Astrocyte (in vitro differentiated cells and primary cell): ENCODE data around the gene PTPN20. TPM values are rescaled to one million over a fixed set of nuclear protein-coding genes. Genes with fewer than 3 reads are reported as not detected.
"Not testable (repeated sequence)": the region's sequence is repeated elsewhere in the genome, so short reads cannot be mapped to it uniquely, and the experiment has no call there.

Source experiments
- DNase-seq: peaks from one replicate; pipeline ENCODE4 v3.0.0-alpha.2; 2010; ENCODE audit warnings: low read depth
- FAIRE-seq: peaks from 2 replicates; lab custom pipeline; 2011; peaks lifted over from hg19 to GRCh38; lab: Jason Lieb, UNC
- H2AFZ ChIP-seq: 2 replicates; pipeline ENCODE4 v1.6.0; 2012; ENCODE audit warnings: low read depth, low read length, inconsistent platforms
- H3K27ac ChIP-seq: 2 replicates; pipeline ENCODE4 v1.5.1; 2011; ENCODE audit warnings: low read depth, low read length, inconsistent platforms
- H3K27me3 ChIP-seq: 2 replicates; pipeline ENCODE4 v1.6.0; 2011; ENCODE audit warnings: low read length, inconsistent platforms; ENCODE audit not compliant: insufficient read depth
- H3K36me3 ChIP-seq: 2 replicates; pipeline ENCODE4 v1.5.1; 2011; ENCODE audit warnings: low read length, inconsistent platforms; ENCODE audit not compliant: insufficient read depth
- H3K4me1 ChIP-seq: 2 replicates; pipeline ENCODE4 v1.5.1; 2011; ENCODE audit warnings: low read length, inconsistent platforms; ENCODE audit not compliant: insufficient read depth
- H3K4me2 ChIP-seq: 2 replicates; pipeline ENCODE4 v1.6.0; 2012; ENCODE audit warnings: low read length, inconsistent platforms
- H3K4me3 ChIP-seq: 2 replicates; pipeline ENCODE4 v1.5.1; 2011; ENCODE audit warnings: low read depth, mild to moderate bottlenecking, low read length, inconsistent platforms; ENCODE audit not compliant: insufficient read depth
- H3K79me2 ChIP-seq: 2 replicates; pipeline ENCODE4 v1.6.0; 2012; ENCODE audit warnings: mild to moderate bottlenecking, low read length, inconsistent platforms; ENCODE audit not compliant: insufficient read depth
- H3K9ac ChIP-seq: 2 replicates; pipeline ENCODE4 v1.6.0; 2012; ENCODE audit warnings: mild to moderate bottlenecking, low read length, inconsistent platforms
- H3K9me3 ChIP-seq: 2 replicates; pipeline ENCODE4 v1.5.1; 2012; ENCODE audit warnings: low read depth, mild to moderate bottlenecking, low read length, inconsistent platforms; ENCODE audit not compliant: insufficient read depth
- H4K20me1 ChIP-seq: 2 replicates; pipeline ENCODE4 v1.6.0; 2012; ENCODE audit warnings: low read length, inconsistent platforms; ENCODE audit not compliant: insufficient read depth
- H3K27ac Mint-ChIP-seq: one replicate; pipeline ENCODE4 v1.8.0; 2021; ENCODE audit warnings: mild to moderate bottlenecking, mixed read lengths; ENCODE audit not compliant: unreplicated experiment
- H3K27me3 Mint-ChIP-seq: one replicate; pipeline ENCODE4 v1.8.0; 2021; ENCODE audit warnings: low read depth, mixed read lengths; ENCODE audit not compliant: unreplicated experiment
- H3K36me3 Mint-ChIP-seq: one replicate; pipeline ENCODE4 v1.8.0; 2021; ENCODE audit warnings: low read depth, mixed read lengths; ENCODE audit not compliant: unreplicated experiment
- H3K4me1 Mint-ChIP-seq: one replicate; pipeline ENCODE4 v1.8.0; 2021; ENCODE audit warnings: low read depth, mixed read lengths; ENCODE audit not compliant: unreplicated experiment
- H3K4me3 Mint-ChIP-seq: one replicate; pipeline ENCODE4 v1.8.0; 2021; ENCODE audit warnings: mild to moderate bottlenecking, moderate library complexity, mixed read lengths; ENCODE audit not compliant: unreplicated experiment
- H3K9me3 Mint-ChIP-seq: one replicate; pipeline ENCODE4 v1.8.0; 2021; ENCODE audit warnings: mild to moderate bottlenecking, mixed read lengths; ENCODE audit not compliant: unreplicated experiment
- total RNA-seq: library from RNA; stranded (reverse); gene quantifications from 2 replicates; pipeline ENCODE4 v1.2.1, GENCODE V29; 2021

PTPN20 gene
- total RNA-seq, 1 donor from 2014 or later = not detected

DNA sequence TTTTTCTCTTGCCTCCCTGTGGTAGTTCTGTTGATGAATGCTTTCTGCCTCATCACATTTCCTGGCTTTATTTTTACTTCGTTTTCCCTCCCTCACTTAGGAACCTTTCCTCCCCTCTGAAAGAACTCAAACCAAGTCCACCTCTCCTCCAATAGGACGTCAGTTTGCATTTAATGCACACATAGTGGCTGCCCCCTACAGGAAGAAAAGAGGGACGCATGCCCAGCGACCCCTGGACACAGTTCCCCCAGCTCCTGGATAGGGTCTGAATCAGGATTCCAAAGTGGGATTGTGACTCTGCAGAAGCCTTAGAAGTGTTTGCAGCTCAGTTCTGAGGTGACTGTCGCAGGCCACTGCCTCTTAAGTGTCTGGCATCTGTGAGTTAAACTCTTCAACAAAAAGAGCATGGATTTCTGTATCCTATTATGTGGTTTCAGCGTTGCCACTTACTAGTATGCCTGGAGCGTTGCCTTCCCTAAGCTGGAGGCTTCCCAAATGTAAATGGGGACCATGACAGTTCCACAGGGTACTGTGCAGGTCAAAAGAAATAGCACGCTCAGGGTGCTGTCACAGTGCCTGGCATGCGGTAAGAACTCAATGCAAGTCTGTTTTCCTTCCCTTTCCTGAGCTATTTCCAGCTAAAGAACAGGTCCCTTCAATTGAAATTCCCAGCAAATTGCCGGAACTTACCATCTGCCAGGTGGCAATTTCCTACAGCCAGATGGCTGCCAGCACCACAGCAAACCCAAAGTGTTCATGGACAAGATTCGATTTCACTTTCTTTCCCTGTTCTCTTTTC lies 20.2 kb upstream of the PTPN20 start:
- H3K4me1 ChIP-seq, H3K27me3 ChIP-seq, H3K36me3 Mint-ChIP-seq, H2AFZ ChIP-seq, H3K36me3 ChIP-seq, H3K4me3 ChIP-seq, H3K4me2 ChIP-seq, DNase-seq, H3K4me1 Mint-ChIP-seq, H3K9me3 Mint-ChIP-seq, H3K27ac Mint-ChIP-seq, H3K4me3 Mint-ChIP-seq, H3K9ac ChIP-seq, H3K27ac ChIP-seq, H3K9me3 ChIP-seq, FAIRE-seq, H3K79me2 ChIP-seq, H4K20me1 ChIP-seq: not testable (repeated sequence)
- peaks cover 12% of the 10 kb centered on the region for H3K27me3 Mint-ChIP-seq

- not testable (repeated sequence) for H3K4me2 ChIP-seq, H3K4me3 ChIP-seq, H3K27ac ChIP-seq, DNase-seq, H3K4me1 Mint-ChIP-seq, H4K20me1 ChIP-seq, H3K4me3 Mint-ChIP-seq, H3K27ac Mint-ChIP-seq, H3K36me3 ChIP-seq, H3K9me3 Mint-ChIP-seq, H3K4me1 ChIP-seq, H3K36me3 Mint-ChIP-seq, H3K27me3 Mint-ChIP-seq, H3K27me3 ChIP-seq, H3K79me2 ChIP-seq, FAIRE-seq, H3K9me3 ChIP-seq, H3K9ac ChIP-seq, H2AFZ ChIP-seq
These were observed 14.2 kb upstream of the PTPN20 start for GRCh38 chr10:46896762-46897692.

DNA sequence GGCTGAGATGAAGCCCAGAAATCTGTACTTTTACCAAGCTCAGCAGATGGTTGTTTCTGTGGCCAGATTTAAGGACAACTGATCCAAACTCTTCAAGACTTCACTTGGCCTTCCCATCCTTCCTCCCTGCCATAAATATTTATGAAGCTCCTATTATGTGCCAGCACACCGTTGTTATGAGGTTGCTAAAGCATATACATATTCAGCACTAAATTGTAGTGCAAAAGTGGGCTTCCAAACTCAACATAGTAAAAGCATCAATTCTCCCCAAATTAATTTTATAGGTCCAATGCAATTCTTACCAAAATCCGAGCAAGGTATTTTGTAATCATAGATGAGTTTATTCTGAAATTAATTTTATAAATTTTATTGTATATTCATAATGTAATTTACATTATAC lies 10.0 kb upstream of the PTPN20 start:
- H3K4me1 Mint-ChIP-seq, H3K36me3 ChIP-seq, H3K9ac ChIP-seq, H3K4me2 ChIP-seq, H3K9me3 ChIP-seq, FAIRE-seq, H3K9me3 Mint-ChIP-seq, H4K20me1 ChIP-seq, H3K36me3 Mint-ChIP-seq, H2AFZ ChIP-seq, H3K4me3 ChIP-seq, H3K27me3 Mint-ChIP-seq, DNase-seq, H3K27me3 ChIP-seq, H3K27ac Mint-ChIP-seq, H3K4me1 ChIP-seq, H3K27ac ChIP-seq, H3K79me2 ChIP-seq, H3K4me3 Mint-ChIP-seq: not testable (repeated sequence)

- not testable (repeated sequence) for H2AFZ ChIP-seq, H3K79me2 ChIP-seq, H3K27ac Mint-ChIP-seq, FAIRE-seq, H3K27me3 Mint-ChIP-seq, H3K27me3 ChIP-seq, H3K4me3 Mint-ChIP-seq, H3K36me3 Mint-ChIP-seq, H3K4me1 ChIP-seq, H3K9ac ChIP-seq, H3K4me3 ChIP-seq, DNase-seq, H3K4me1 Mint-ChIP-seq, H4K20me1 ChIP-seq, H3K9me3 ChIP-seq, H3K27ac ChIP-seq, H3K4me2 ChIP-seq, H3K9me3 Mint-ChIP-seq, H3K36me3 ChIP-seq
These were observed 7.4 kb upstream of the PTPN20 start for GRCh38 chr10:46903874-46904273.

GRCh38 chr10:46906359-46906758 lies 4.9 kb upstream of the PTPN20 start:
- not testable (repeated sequence) for H4K20me1 ChIP-seq, H2AFZ ChIP-seq, H3K36me3 ChIP-seq, H3K4me1 Mint-ChIP-seq, H3K79me2 ChIP-seq, H3K4me3 Mint-ChIP-seq, H3K9me3 Mint-ChIP-seq, H3K9ac ChIP-seq, H3K27ac Mint-ChIP-seq, H3K4me3 ChIP-seq, FAIRE-seq, H3K27me3 Mint-ChIP-seq, H3K27me3 ChIP-seq, H3K36me3 Mint-ChIP-seq, DNase-seq, H3K4me1 ChIP-seq, H3K4me2 ChIP-seq, H3K9me3 ChIP-seq, H3K27ac ChIP-seq
